GM23248 (cell line): ENCODE measurements around the gene SYNGR3.

Experiments
- EZH2 ChIP-seq: fragments of 200-600 bp; sonication (generic); IDR thresholded peaks from 2 replicates; pipeline ENCODE4 v1.6.1; 2018; ENCODE audit warnings: antibody characterized with exemption, mild to moderate bottlenecking; ENCODE audit not compliant: insufficient read depth, poor library complexity, severe bottlenecking
- EZH2phosphoT487 ChIP-seq: fragments of 200-600 bp; sonication (generic); IDR thresholded peaks from 2 replicates; pipeline ENCODE4 v1.6.1; 2018; ENCODE audit warnings: antibody characterized with exemption, moderate library complexity, mild to moderate bottlenecking, low read depth; ENCODE audit not compliant: insufficient read depth

DNA sequence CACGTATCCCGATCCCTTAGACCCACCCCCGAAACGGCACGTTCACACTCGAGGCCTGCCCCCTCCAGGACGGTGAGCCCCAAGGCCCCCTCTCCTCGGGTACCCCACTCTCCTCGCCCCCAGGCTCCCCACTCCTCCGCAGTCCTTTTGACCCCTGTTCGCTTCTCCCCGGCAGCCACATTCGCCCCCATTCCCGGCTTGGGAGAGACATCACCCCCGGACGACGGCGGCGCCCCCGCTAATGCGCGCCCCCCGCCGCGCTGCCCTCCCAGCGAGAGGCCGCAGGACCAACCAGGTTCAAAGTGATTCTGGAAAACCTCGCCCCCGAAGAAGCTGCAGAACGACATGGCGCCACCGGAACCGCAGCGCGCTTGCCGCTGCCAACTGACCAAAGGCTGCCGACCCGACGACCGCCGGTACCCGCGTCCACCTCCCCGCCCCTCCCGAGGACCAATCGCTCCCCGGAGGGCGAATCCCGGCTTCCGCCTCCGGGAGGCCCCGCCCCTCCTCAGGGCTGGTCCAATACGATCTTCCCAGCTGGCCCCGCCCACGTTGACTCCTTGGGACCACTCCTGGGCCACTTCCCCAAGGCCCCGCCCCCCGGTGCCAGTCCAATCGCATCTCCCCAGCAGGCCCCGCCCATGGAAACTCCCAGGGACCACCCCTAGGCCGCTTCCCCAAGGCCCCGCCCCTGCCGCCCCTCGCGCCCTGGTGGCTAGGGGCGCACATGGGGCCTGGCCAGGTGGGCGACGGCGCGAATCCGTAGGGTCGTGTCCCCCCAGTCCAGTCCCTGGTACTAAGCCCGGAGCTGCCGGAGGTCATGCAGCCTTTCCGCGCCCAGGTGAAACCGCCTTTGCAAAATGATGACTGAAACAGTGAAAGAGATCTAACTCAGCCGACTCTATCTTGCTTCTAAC, 46.7 kb upstream of the SYNGR3 start, which contains the start of gene MSRB1:
- TF ChIP-seq EZH2 (no peak), EZH2phosphoT487 (no peak)
